Gastroesophageal sphincter (tissue), 4 donors: Measurements from ENCODE around the gene TECPR1. TPM values are rescaled to one million over a fixed set of nuclear protein-coding genes. Genes with fewer than 3 reads are reported as not detected.
A peak's percentile ranks its signal among the peaks of the same experiment; 100 is the strongest.

Source experiments
- ATAC-seq: fragments of 150-250 bp; one replicate; pipeline ENCODE4 v1.9.1; 2016; ENCODE audit warnings: mild to moderate bottlenecking, moderate library complexity
- H3K27ac ChIP-seq, 4 donors: fragments of 200-600 bp; sonication (generic) in 3 of 4; 1 replicate in 3 of 4; 2 replicates in 1 of 4; pipeline ENCODE4 v1.5.1; 2016 to 2019
- H3K27me3 ChIP-seq: fragments of 200-600 bp; sonication (generic); one replicate; pipeline ENCODE4 v1.5.1; 2019
- H3K36me3 ChIP-seq, 2 donors: fragments of 200-600 bp; sonication (generic); one replicate each; pipeline ENCODE4 v1.5.1; 2019; ENCODE audit warnings: control low read depth in 1 of 2
- H3K4me1 ChIP-seq, 3 donors: fragments of 200-600 bp; sonication (generic); 1 replicate in 2 of 3; 2 replicates in 1 of 3; pipeline ENCODE4 v1.5.1; 2016 to 2019; ENCODE audit warnings: control low read depth in 2 of 3
- H3K4me3 ChIP-seq, 2 donors: fragments of 200-600 bp; sonication (generic); one replicate each; pipeline ENCODE4 v1.5.1; 2019; ENCODE audit warnings: mild to moderate bottlenecking in 1 of 2, moderate library complexity in 1 of 2
- H3K9me3 ChIP-seq, 3 donors: fragments of 200-600 bp; sonication (generic); one replicate each; pipeline ENCODE4 v1.5.1; 2017 to 2019; ENCODE audit warnings: control low read depth in 2 of 3
- CTCF ChIP-seq, 4 experiments: fragments of 200-600 bp in 2 of 4; fragments of 450-650 bp in 2 of 4; sonication (generic) in 1 of 4; IDR thresholded peaks; one replicate each; pipeline ENCODE4 v1.5.1; 2017 to 2019; ENCODE audit warnings: antibody characterized with exemption in 4 of 4, mild to moderate bottlenecking in 2 of 4, moderate library complexity in 2 of 4
- POLR2A ChIP-seq, 2 donors: fragments of 450-650 bp; IDR thresholded peaks; one replicate each; pipeline ENCODE4 v1.6.1; 2017; ENCODE audit warnings: antibody characterized with exemption in 2 of 2, mild to moderate bottlenecking in 2 of 2, moderate library complexity in 1 of 2
- WGBS, 2 donors: methylation state at CpG; one replicate each; pipeline ENCODE4 v1.1.5; 2018; ENCODE audit warnings: low coverage in 1 of 2; 5-methylcytosine and 5-hydroxymethylcytosine counted together
- total RNA-seq, 4 donors: library from RNA; depleted of rRNA; stranded (reverse); fragments of >200 nt; gene quantifications; one replicate each; pipeline ENCODE4 v1.1.0, GENCODE V29; 2016

The TECPR1 gene
- total RNA-seq, 4 donors from 2014 or later = 18.6 to 22.3 (median 20.4) TPM

DNA sequence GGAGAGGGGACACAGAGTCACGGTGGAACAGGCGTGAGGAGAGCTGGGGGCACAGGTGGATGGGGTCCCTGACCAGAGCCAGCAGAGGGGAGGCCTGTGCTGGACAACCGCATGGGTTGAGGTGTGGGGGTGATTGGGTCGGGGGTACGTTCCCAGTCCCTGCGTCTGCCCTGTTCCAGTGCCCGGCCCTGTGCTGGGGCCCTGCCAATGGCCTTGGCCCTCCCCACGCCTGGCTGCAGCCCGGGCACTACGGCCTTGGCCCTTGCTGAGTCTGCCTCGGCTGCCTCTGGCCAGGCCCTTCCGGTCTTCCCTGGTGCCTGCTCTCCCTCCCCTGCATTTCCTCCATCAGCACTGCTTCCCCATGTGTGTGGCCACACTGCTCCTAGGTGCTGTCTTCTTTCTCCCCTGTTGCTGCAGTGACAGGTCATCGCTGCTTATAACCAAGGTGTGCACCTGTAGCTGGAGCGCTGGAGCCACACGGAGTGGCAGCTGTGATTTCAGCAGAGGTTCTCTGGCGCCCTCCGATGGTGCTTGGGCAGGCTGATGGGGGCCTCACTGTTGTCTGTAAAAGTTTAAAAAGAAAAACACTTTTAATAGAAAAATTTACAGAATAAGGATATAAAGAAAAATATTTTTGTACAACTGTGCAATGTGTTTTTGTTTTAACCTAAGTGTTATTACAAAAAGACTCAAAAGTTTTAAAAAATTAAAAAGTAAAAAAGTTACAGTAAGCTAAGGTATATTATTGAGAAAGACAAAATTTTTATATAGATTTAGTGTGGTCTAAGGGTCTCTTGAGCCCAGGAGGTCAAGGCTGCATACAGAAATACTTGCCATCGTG, 86.0 kb downstream of the TECPR1 start:
- ATAC-seq = no peak
- Histone ChIP-seq H3K9me3 (no peaks in the 10 kb centered on the region), H3K36me3 (peaks cover 0 to 5% of the 10 kb centered on the region in 2 donors), H3K27me3 (no peaks in the 10 kb centered on the region), H3K27ac (no peak overlapping the region), H3K4me1 (peaks cover 0 to 15% (median 2%) of the 10 kb centered on the region in 3 donors), H3K4me3 (no peak overlapping the region)
- peak in 3 of 4 experiments; percentile 20 to 49 (median 20) for TF ChIP-seq CTCF (IDR thresholded peaks at IDR 0.05)
- TF ChIP-seq POLR2A (IDR thresholded peaks at IDR 0.05) = no peak
- 63 to 76% methylated on average over 4 to 7 of the region's 18 CpGs for WGBS, 2 donors

Other genes starting within 250 kb of the TECPR1 start
- gene LMTK2, start 145.4 kb downstream of the TECPR1 start, total RNA-seq = 10 to 100 TPM; 16.0 to 34.5 (median 22.1) TPM
- gene BHLHA15, start 40.8 kb downstream of the TECPR1 start, total RNA-seq = under 1 TPM in 1 of 4 donors, not detected in 3; 0.81 TPM
- 10 to 100 TPM; 39.0 to 51.4 (median 45.5) TPM for gene BRI3, start 29.5 kb upstream of the TECPR1 start, total RNA-seq
- 1 to 10 TPM in 3 of 4 donors, under 1 TPM in 1; 0.13 to 6.7 (median 2.1) TPM for gene BAIAP2L1, start 148.9 kb upstream of the TECPR1 start, total RNA-seq